CD4-positive, alpha-beta T cell (primary cell): ENCODE results near the gene CASTOR1. TPM values are rescaled to one million over a fixed set of nuclear protein-coding genes. Genes with fewer than 3 reads are reported as not detected.

Experiments
- ATAC-seq: fragments of 200-7000 bp; cut with Tn5 transposase; one replicate; pipeline ENCODE4 v1.10.0; 2022; ENCODE audit warnings: mild to moderate bottlenecking; ENCODE audit not compliant: poor library complexity
- CTCF ChIA-PET: fragments of 350-600 bp; sonication (Branson Sonifier 250); formaldehyde crosslinking; loops from one replicate; lab custom pipeline; 2021; ENCODE audit warnings: antibody characterized with exemption, inconsistent platforms; lab: Charles Lee
- POLR2A ChIA-PET: fragments of 350-600 bp; sonication (Branson Sonifier 250); formaldehyde crosslinking; loops from one replicate; lab custom pipeline; 2021; ENCODE audit warnings: antibody characterized with exemption, inconsistent platforms; lab: Charles Lee
- DNase-seq, 14 experiments: peaks; one replicate each; pipeline ENCODE4 v3.0.0-alpha.2; 2013 to 2020; ENCODE audit warnings: mixed read lengths in 2 of 14
- H3K27ac ChIP-seq, 2 donors: one replicate each; pipeline versions ENCODE4 v1.5.1 to v1.7.0; 2013; ENCODE audit warnings: low read length in 2 of 2, low read depth in 1 of 2, mild to moderate bottlenecking in 1 of 2
- H3K27me3 ChIP-seq, 2 experiments: 1 replicate in 1 of 2; 2 replicates in 1 of 2; pipeline versions ENCODE4 v1.6.1 to v1.7.0; 2013; ENCODE audit warnings: low read length in 2 of 2, control low read depth in 1 of 2, mild to moderate bottlenecking in 1 of 2, moderate library complexity in 1 of 2; ENCODE audit not compliant: insufficient read depth in 2 of 2, control insufficient read depth in 1 of 2
- H3K36me3 ChIP-seq: one replicate; pipeline ENCODE4 v1.6.1; 2013; ENCODE audit warnings: low read length, control low read depth; ENCODE audit not compliant: insufficient read depth
- H3K4me1 ChIP-seq: one replicate; pipeline ENCODE4 v1.6.1; 2013; ENCODE audit warnings: low read length, control low read depth; ENCODE audit not compliant: insufficient read depth
- H3K4me3 ChIP-seq: one replicate; pipeline ENCODE4 v1.5.1; 2013; ENCODE audit warnings: mild to moderate bottlenecking, low read length, moderate library complexity
- H3K9me3 ChIP-seq, 2 experiments: 1 replicate in 1 of 2; 2 replicates in 1 of 2; pipeline versions ENCODE4 v1.6.1 to v1.7.0; 2013; ENCODE audit warnings: low read length in 2 of 2, mild to moderate bottlenecking in 2 of 2, control low read depth in 1 of 2, moderate library complexity in 1 of 2; ENCODE audit not compliant: control insufficient read depth in 1 of 2, insufficient read depth in 1 of 2
- H3K27ac Mint-ChIP-seq: one replicate; pipeline ENCODE4 v1.8.0; 2020; ENCODE audit warnings: mixed read lengths
- H3K27me3 Mint-ChIP-seq: one replicate; pipeline ENCODE4 v1.8.0; 2021; ENCODE audit warnings: mixed read lengths
- H3K36me3 Mint-ChIP-seq: one replicate; pipeline ENCODE4 v1.8.0; 2021; ENCODE audit warnings: low read depth, mixed read lengths
- H3K4me1 Mint-ChIP-seq: one replicate; pipeline ENCODE4 v1.8.0; 2021; ENCODE audit warnings: low read depth, mixed read lengths
- H3K4me3 Mint-ChIP-seq: one replicate; pipeline ENCODE4 v1.8.0; 2020; ENCODE audit warnings: mild to moderate bottlenecking, mixed read lengths
- H3K9me3 Mint-ChIP-seq: one replicate; pipeline ENCODE4 v1.8.0; 2020; ENCODE audit warnings: mixed read lengths
- CTCF ChIP-seq: fragments of 200-600 bp; IDR thresholded peaks from one replicate; pipeline ENCODE4 v1.8.0; 2022; ENCODE audit warnings: antibody characterized with exemption, mild to moderate bottlenecking
- intact Hi-C, 2 experiments: fragments of 100-400 bp; cut with DNase I in 1 of 2; cut with micrococcal nuclease in 1 of 2; formaldehyde crosslinking; loops; one replicate each; pipeline versions ENCODE4 v1.15.1 to v1.9.0; 2023 to 2025; cut with DNase I, micrococcal nuclease
- total RNA-seq, 174 experiments: library from RNA in 2 of 174; stranded (reverse) in 2 of 174; gene quantifications; one replicate each; pipeline ENCODE4 v1.2.3 and lab custom pipeline; 2021 to 2026

CASTOR1 gene
- total RNA-seq, 2 experiments from 2014 or later, result 7.9 to 8.8 TPM

GRCh38 chr22:30244066-30244465 lies 45.2 kb downstream of the CASTOR1 start:
- Histone ChIP-seq H3K36me3 (no peaks in the 10 kb centered on the region), H3K4me3 (no peak overlapping the region), H3K27me3 (peaks cover 0 to 6% of the 10 kb centered on the region in 2 experiments), H3K27ac (no peak overlapping the region), H3K4me1 (peaks cover 53% of the 10 kb centered on the region), H3K9me3 (no peaks in the 10 kb centered on the region)
- Mint-ChIP-seq H3K9me3 (no peaks in the 10 kb centered on the region), H3K27me3 (peaks cover 19% of the 10 kb centered on the region), H3K4me1 (peaks cover 42% of the 10 kb centered on the region), H3K36me3 (no peaks in the 10 kb centered on the region), H3K27ac (no peak overlapping the region), H3K4me3 (peak overlapping the region; percentile 60)
- DNase-seq (no peak), ATAC-seq (no peak)
- POLR2A ChIA-PET, result no interaction called here
- intact Hi-C loops, result no loop called here
- CTCF ChIA-PET, result no interaction called here
- TF ChIP-seq CTCF, result no peak

GRCh38 chr22:30243661-30244060 lies 45.6 kb downstream of the CASTOR1 start:
- H3K4me3 Mint-ChIP-seq, result peak overlapping the region; percentile 60
- H3K27ac ChIP-seq, result no peak overlapping the region
- no peaks in the 10 kb centered on the region for H3K36me3 ChIP-seq
- intact Hi-C loops, result no loop called here
- H3K4me1 ChIP-seq, result peaks cover 50% of the 10 kb centered on the region
- ATAC-seq, result no peak
- H3K4me1 Mint-ChIP-seq, result peaks cover 40% of the 10 kb centered on the region
- H3K9me3 ChIP-seq, result no peaks in the 10 kb centered on the region
- CTCF ChIA-PET, result no interaction called here
- no peaks in the 10 kb centered on the region for H3K9me3 Mint-ChIP-seq
- no peak for TF ChIP-seq CTCF
- no peaks in the 10 kb centered on the region for H3K36me3 Mint-ChIP-seq
- H3K27ac Mint-ChIP-seq, result no peak overlapping the region
- POLR2A ChIA-PET, result no interaction called here
- peaks cover 0 to 6% of the 10 kb centered on the region in 2 experiments for H3K27me3 ChIP-seq
- H3K27me3 Mint-ChIP-seq, result peaks cover 17% of the 10 kb centered on the region
- no peak for DNase-seq
- no peak overlapping the region for H3K4me3 ChIP-seq

GRCh38 chr22:30241576-30242371 lies 47.5 kb downstream of the CASTOR1 start:
- DNase-seq (no peak), ATAC-seq (no peak)
- Mint-ChIP-seq H3K4me1 (peaks cover 23% of the 10 kb centered on the region), H3K4me3 (no peak overlapping the region), H3K9me3 (no peaks in the 10 kb centered on the region), H3K36me3 (no peaks in the 10 kb centered on the region), H3K27ac (no peak overlapping the region), H3K27me3 (peaks cover 4% of the 10 kb centered on the region)
- intact Hi-C loops, result no loop called here
- Histone ChIP-seq H3K4me3 (no peak overlapping the region), H3K27ac (no peak overlapping the region), H3K4me1 (peaks cover 37% of the 10 kb centered on the region), H3K9me3 (no peaks in the 10 kb centered on the region), H3K27me3 (no peaks in the 10 kb centered on the region), H3K36me3 (no peaks in the 10 kb centered on the region)
- TF ChIP-seq CTCF, result no peak
- POLR2A ChIA-PET, result no interaction called here
- CTCF ChIA-PET, result no interaction called here
